ENCODE data around the gene PTPN14.

DNA sequence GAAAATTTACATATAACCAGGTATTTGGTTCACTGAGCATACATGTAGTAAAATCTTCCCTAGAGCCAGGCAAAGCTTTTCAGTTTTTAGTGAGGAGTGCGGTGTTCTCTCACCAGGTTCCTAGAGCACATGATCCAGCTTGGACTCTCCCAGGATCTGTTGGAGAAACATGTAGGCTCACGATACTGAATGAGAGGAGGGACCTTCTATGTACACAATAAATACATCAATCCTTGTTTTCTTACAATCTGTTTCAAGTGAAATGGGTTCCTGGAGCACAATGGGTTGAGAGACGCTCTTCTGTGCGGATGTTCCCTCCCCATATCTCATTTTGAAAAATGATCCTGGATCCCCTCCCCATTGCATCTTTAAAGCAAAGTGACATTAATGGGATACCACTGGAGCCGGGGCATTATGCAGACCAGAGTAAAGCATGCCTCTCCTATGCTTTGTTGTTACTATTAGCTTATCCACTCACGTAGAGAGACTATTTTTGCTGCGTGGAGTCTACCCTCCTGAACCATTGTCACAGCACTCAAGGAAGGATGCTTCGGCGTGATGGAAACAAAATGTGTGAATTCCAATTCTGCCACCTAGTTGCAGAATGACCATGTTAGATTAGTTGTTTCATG is 251.1 kb downstream of the PTPN14 start:
- TF ChIP-seq CTCF (IDR thresholded peaks at IDR 0.05; ENCODE audit: low read depth, low read length) (no peak), EZH2phosphoT487 (IDR thresholded peaks at IDR 0.05; ENCODE audit: low read depth) (no peak)
